HUES6 (cell line): ENCODE data around the gene VN1R2.
A peak's percentile ranks its signal among the peaks of the same experiment; 100 is the strongest.
"Not testable (repeated sequence)": the region's sequence is repeated elsewhere in the genome, so short reads cannot be mapped to it uniquely, and the experiment has no call there.

Experiments
- H3K27ac ChIP-seq: 2 replicates; pipeline ENCODE4 v1.7.0; 2013; ENCODE audit warnings: low read depth, mild to moderate bottlenecking, low read length, inconsistent platforms
- H3K27me3 ChIP-seq: 2 replicates; pipeline ENCODE4 v1.6.1; 2013; ENCODE audit warnings: low read length; ENCODE audit not compliant: control insufficient read depth, insufficient read depth
- H3K36me3 ChIP-seq: 2 replicates; pipeline ENCODE4 v1.6.1; 2013; ENCODE audit warnings: low read length; ENCODE audit not compliant: control insufficient read depth, insufficient read depth
- H3K4me1 ChIP-seq: 2 replicates; pipeline ENCODE4 v1.6.1; 2013; ENCODE audit warnings: low read length; ENCODE audit not compliant: control insufficient read depth, insufficient read depth
- H3K4me3 ChIP-seq: 2 replicates; pipeline ENCODE4 v1.5.1; 2013; ENCODE audit warnings: low read depth, low read length
- H3K9ac ChIP-seq: one replicate; pipeline ENCODE4 v1.6.1; 2013; ENCODE audit warnings: mild to moderate bottlenecking, low read length
- H3K9me3 ChIP-seq: 2 replicates; pipeline ENCODE4 v1.6.1; 2013; ENCODE audit warnings: low read depth, low read length; ENCODE audit not compliant: control insufficient read depth, insufficient read depth

VN1R2 gene

GRCh38 chr19:53257715-53258342 lies at the start of gene VN1R2:
Gene VN1R2, plus strand, starts transcription at chr19:53258292. Its CDS starts 84 bp downstream, at chr19:53258376.
- H3K4me3 ChIP-seq, H3K36me3 ChIP-seq, H3K4me1 ChIP-seq, H3K27ac ChIP-seq, H3K9ac ChIP-seq, H3K27me3 ChIP-seq: not testable (repeated sequence)
- H3K9me3 ChIP-seq = peaks cover 50% of the 10 kb centered on the region

DNA sequence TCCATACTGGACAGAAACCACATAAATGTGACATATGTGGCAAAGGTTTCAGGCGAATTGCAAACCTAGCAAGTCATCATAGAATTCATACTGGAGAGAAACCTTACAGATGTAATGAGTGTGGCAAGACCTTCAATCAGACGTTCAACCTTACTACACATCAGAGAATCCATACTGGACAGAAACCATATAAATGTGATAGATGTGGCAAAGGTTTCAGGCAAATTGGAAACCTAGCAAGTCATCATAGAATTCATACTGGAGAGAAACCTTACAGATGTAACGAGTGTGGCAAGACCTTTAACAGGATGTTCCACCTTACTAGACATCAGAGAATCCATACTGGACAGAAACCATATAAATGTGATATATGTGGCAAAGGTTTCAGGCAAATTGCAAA lies 46.5 kb upstream of the VN1R2 start:
- not testable (repeated sequence) for H3K9ac ChIP-seq, H3K36me3 ChIP-seq, H3K27me3 ChIP-seq, H3K4me3 ChIP-seq, H3K4me1 ChIP-seq, H3K27ac ChIP-seq
- peaks cover 71% of the 10 kb centered on the region for H3K9me3 ChIP-seq

- no peak overlapping the region for H3K9ac ChIP-seq
- H3K27ac ChIP-seq = no peak overlapping the region
- no peak overlapping the region for H3K4me3 ChIP-seq
- no peaks in the 10 kb centered on the region for H3K4me1 ChIP-seq
- H3K36me3 ChIP-seq = peaks cover 6% of the 10 kb centered on the region; the same call in 1 of the 2 replicates
- H3K9me3 ChIP-seq = peaks cover 78% of the 10 kb centered on the region
- H3K27me3 ChIP-seq = no peaks in the 10 kb centered on the region
Measured at GRCh38 chr19:53212703-53213320, 45.3 kb upstream of the VN1R2 start.

- peaks cover 64% of the 10 kb centered on the region for H3K9me3 ChIP-seq
- not testable (repeated sequence) for H3K36me3 ChIP-seq, H3K4me3 ChIP-seq
Measured at GRCh38 chr19:53222716-53223115, 35.4 kb upstream of the VN1R2 start.

DNA sequence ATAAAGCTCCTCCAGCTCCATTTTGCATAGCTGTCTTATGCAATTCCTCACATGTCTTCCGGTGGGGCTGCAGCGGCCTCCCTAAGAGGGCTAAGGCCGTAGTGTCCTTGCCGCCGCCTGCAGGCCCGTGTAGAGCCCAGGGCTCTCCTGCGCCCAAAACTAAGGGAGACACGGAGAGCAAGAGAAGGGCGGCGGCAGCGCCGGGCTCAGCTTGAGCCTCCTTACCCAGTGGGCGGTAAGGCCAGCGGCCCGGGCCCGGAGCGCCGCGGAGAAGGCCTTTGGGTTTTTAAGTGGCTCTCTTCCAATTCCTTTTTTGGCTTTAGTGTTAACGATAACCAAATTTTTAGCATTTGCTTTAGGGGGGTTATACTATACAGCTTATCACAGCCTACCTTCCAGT lies 33.5 kb upstream of the VN1R2 start:
- Histone ChIP-seq H3K9me3 (peaks cover 62% of the 10 kb centered on the region), H3K27ac (no peak overlapping the region), H3K36me3 (no peaks in the 10 kb centered on the region), H3K4me3 (no peak overlapping the region), H3K9ac (no peak overlapping the region), H3K4me1 (no peaks in the 10 kb centered on the region), H3K27me3 (no peaks in the 10 kb centered on the region)

More at GRCh38 chr19:53222716-53223115, 35.4 kb upstream of the VN1R2 start:
- H3K9ac ChIP-seq, H3K27ac ChIP-seq, H3K4me1 ChIP-seq, H3K27me3 ChIP-seq: not testable (repeated sequence)

DNA sequence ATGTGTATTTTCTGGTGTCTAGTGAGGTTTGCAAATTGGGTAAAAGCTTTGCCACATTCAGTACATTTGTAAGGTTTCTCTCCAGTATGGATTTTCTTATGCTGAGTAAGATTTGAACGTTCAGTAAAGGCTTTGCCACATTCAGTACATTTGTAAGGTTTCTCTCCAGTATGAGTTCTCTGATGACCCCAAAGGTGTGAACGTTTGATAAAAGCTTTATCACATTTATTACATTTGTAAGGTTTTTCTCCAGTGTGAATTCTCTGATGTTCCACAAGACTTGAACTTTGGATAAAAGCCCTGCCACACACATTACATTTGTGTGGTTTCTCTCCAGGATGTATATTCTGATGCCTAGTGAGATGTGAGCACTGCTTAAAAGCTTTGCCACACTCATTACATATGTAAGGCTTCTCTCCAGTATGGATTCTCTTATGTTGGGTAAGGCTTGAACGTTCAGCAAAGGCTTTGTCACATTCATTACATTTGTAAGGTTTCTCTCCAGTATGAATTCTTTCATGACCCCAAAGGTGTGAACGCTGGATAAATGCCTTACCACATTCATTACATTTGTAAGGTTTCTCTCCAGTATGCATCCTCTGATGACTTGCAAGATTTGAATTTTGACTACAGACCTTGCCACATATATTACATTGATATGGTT lies 20.8 kb upstream of the VN1R2 start:
- no peaks in the 10 kb centered on the region for H3K27me3 ChIP-seq
- peaks cover 39% of the 10 kb centered on the region; the same call in 1 of the 2 replicates for H3K36me3 ChIP-seq
- H3K9ac ChIP-seq = no peak overlapping the region
- H3K4me1 ChIP-seq = no peaks in the 10 kb centered on the region
- H3K4me3 ChIP-seq = no peak overlapping the region
- H3K9me3 ChIP-seq = peaks cover 64% of the 10 kb centered on the region
- H3K27ac ChIP-seq = no peak overlapping the region

- Histone ChIP-seq H3K36me3 (peaks cover 57% of the 10 kb centered on the region; the same call in 1 of the 2 replicates), H3K27ac (no peak overlapping the region), H3K4me1 (no peaks in the 10 kb centered on the region), H3K9me3 (peaks cover 57% of the 10 kb centered on the region), H3K27me3 (no peaks in the 10 kb centered on the region), H3K9ac (no peak overlapping the region), H3K4me3 (no peak overlapping the region)
Measured at GRCh38 chr19:53246498-53246897, 11.6 kb upstream of the VN1R2 start.

GRCh38 chr19:53254411-53255341 lies 3.4 kb upstream of the VN1R2 start, which contains the start of gene ZNF677:
Gene ZNF677, minus strand, starts transcription at chr19:53254873. Its CDS starts 3,323 bp downstream, at chr19:53251550.
- peaks cover 51% of the 10 kb centered on the region for H3K9me3 ChIP-seq
- H3K9ac ChIP-seq = peak within 1 kb of the TSS; percentile 64
- H3K27ac ChIP-seq = peak within 1 kb of the TSS; percentile 67; the same call in 1 of the 2 replicates

GRCh38 chr19:53267623-53268022 lies 9.5 kb downstream of the VN1R2 start, which contains the start of gene VN1R4:
Gene VN1R4, minus strand, starts transcription at chr19:53267723. Its CDS starts 58 bp downstream, at chr19:53267665.
- not testable (repeated sequence) for H3K4me1 ChIP-seq, H3K36me3 ChIP-seq, H3K27me3 ChIP-seq, H3K27ac ChIP-seq, H3K4me3 ChIP-seq, H3K9ac ChIP-seq
- H3K9me3 ChIP-seq = peaks cover 34% of the 10 kb centered on the region

More at GRCh38 chr19:53254411-53255341, 3.4 kb upstream of the VN1R2 start, which contains the start of gene ZNF677:
- Histone ChIP-seq H3K27me3 (no peaks in the 10 kb centered on the region), H3K36me3 (peaks cover 22% of the 10 kb centered on the region; the same call in 1 of the 2 replicates), H3K4me1 (no peaks in the 10 kb centered on the region), H3K4me3 (peak within 1 kb of the TSS; percentile 94)

DNA sequence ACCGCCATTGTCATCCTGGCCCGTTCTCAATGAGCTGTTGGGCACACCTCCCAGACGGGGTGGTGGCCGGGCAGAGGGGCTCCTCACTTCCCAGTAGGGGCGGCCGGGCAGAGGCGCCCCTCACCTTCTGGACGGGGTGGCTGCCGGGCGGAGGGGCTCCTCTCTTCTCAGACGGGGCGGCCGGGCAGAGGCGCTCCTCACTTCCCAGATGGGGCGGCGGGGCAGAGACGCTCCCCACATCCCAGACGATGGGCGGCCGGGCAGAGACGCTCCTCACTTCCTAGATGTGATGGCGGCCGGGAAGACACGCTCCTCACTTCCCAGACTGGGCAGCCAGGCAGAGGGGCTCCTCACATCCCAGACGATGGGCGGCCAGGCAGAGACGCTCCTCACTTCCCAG lies 11.8 kb downstream of the VN1R2 start:
- H3K27ac ChIP-seq, H3K27me3 ChIP-seq, H3K36me3 ChIP-seq, H3K4me3 ChIP-seq, H3K9ac ChIP-seq, H3K4me1 ChIP-seq: not testable (repeated sequence)
- H3K9me3 ChIP-seq = peaks cover 40% of the 10 kb centered on the region
